ENCODE data around the gene EHD3.

EHD3 gene

DNA sequence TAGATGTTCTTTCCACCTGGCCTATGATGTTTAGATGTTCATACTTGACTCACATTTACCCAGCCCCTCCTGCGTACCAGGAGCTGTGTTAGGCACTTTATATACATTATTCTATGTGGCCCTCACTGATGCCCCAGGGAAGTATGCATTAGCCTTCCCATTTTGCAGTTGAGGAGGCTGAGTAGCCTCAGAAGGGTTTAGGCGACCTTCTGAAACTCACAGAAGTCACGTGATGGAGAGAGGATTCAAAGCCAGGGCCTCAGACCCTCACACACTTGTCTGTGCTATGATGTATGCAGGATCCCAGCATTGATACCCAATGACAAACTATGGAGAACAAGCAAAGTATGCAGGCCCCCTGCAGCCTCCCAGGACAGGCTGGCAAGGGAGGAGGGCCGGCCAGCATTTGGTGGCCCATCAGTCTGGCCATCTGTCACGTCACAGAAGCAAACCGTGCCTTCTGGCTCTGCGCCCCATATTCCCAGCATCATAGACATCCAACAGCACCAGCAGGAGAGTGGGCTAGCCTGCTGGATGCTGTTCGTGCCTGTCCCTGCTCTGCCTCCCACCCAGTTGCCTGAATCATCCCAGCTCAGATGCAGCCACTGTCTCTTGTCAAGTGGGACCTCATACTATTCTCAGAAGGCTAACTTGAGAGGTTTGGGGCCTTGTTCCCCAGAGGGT lies 33.6 kb downstream of the EHD3 start:
- Histone ChIP-seq H3K4me1 (ENCODE audit: insufficient read depth, low read length, severe bottlenecking) (no peaks in the 10 kb centered on the region), H3K79me2 (ENCODE audit: insufficient read depth, low read length) (no peaks in the 10 kb centered on the region), H3K9me3 (ENCODE audit: low read length) (no peaks in the 10 kb centered on the region), H3K4me3 (ENCODE audit: low read depth, low read length, poor library complexity, severe bottlenecking) (no peak overlapping the region), H3K36me3 (ENCODE audit: insufficient read depth, low read length) (no peaks in the 10 kb centered on the region), H3K4me2 (ENCODE audit: low read length) (no peak overlapping the region), H4K20me1 (ENCODE audit: insufficient read depth, low read length) (no peaks in the 10 kb centered on the region), H3F3A (ENCODE audit: insufficient read depth, low read length) (no peaks in the 10 kb centered on the region), H3K27ac (ENCODE audit: low read depth, low read length, poor library complexity, severe bottlenecking) (no peak overlapping the region), H3K9ac (ENCODE audit: low read length) (no peak overlapping the region), H3K9me2 (ENCODE audit: low read depth, low read length) (no peaks in the 10 kb centered on the region), H2AFZ (ENCODE audit: low read length) (no peak overlapping the region), H3K27me3 (ENCODE audit: insufficient read depth, low read length) (0 out of 2 replicates have a peak, but pooled peaks cover 3% of the 10 kb centered on the region)
- TF ChIP-seq EZH2 (IDR thresholded peaks at IDR 0.05; ENCODE audit: borderline replicate concordance, low read length) (no peak), CTCF (IDR thresholded peaks at IDR 0.05; ENCODE audit: low read length) (no peak)

DNA sequence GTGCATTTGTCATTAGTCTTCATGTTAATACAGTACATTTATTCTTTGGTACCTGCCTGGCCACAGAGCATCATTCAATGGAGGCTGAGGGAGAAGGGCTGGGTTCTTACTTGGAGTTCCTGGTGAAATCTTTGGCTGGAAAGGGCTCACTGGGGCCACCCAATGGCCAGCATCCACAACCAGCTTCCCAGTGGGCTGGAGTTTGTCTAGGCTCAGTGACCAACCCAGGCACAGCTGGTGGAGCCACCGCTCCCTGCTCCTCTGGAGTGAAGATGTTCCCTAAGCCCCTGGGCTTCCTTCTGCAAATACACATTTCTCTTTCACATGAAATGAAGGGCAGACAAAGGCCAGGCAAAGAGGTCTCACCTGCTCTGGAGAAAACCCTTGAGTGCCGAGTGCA lies 34.4 kb downstream of the EHD3 start:
- no peak overlapping the region for H3K9ac ChIP-seq (ENCODE audit: low read length)
- H3K27me3 ChIP-seq (ENCODE audit: insufficient read depth, low read length) = 0 out of 2 replicates have a peak, but pooled peaks cover 3% of the 10 kb centered on the region
- no peaks in the 10 kb centered on the region for H3K79me2 ChIP-seq (ENCODE audit: insufficient read depth, low read length)
- no peaks in the 10 kb centered on the region for H3K36me3 ChIP-seq (ENCODE audit: insufficient read depth, low read length)
- H3K4me3 ChIP-seq (ENCODE audit: low read depth, low read length, poor library complexity, severe bottlenecking) = no peak overlapping the region
- H3K27ac ChIP-seq (ENCODE audit: low read depth, low read length, poor library complexity, severe bottlenecking) = no peak overlapping the region
- no peak overlapping the region for H3K4me2 ChIP-seq (ENCODE audit: low read length)
- no peaks in the 10 kb centered on the region for H3F3A ChIP-seq (ENCODE audit: insufficient read depth, low read length)
- TF ChIP-seq CTCF (IDR thresholded peaks at IDR 0.05; ENCODE audit: low read length) = no peak
- TF ChIP-seq EZH2 (IDR thresholded peaks at IDR 0.05; ENCODE audit: borderline replicate concordance, low read length) = no peak
- H4K20me1 ChIP-seq (ENCODE audit: insufficient read depth, low read length) = no peaks in the 10 kb centered on the region
- H3K9me2 ChIP-seq (ENCODE audit: low read depth, low read length) = no peaks in the 10 kb centered on the region
- no peaks in the 10 kb centered on the region for H3K4me1 ChIP-seq (ENCODE audit: insufficient read depth, low read length, severe bottlenecking)
- no peak overlapping the region for H2AFZ ChIP-seq (ENCODE audit: low read length)
- no peaks in the 10 kb centered on the region for H3K9me3 ChIP-seq (ENCODE audit: low read length)

DNA sequence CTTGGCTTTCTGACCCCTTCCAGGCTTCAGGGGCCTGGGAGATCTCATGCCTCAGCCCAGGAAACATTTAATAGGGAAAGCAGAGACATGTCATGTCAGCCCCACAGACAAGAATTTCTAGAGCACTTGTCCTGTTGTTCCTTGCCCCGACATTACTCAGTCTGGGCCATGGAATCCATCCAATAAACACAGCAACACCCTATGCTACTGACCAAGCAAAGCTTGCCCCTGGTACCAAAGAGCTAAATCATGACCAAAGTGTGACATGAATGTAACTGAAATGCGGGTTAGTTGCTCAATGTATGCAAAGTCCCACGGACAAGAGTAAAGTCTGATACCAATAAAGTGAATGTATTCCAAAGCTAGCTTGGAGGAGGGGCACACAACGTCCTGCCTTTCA lies 35.1 kb downstream of the EHD3 start:
- Histone ChIP-seq H3K4me3 (ENCODE audit: low read depth, low read length, poor library complexity, severe bottlenecking) (no peak overlapping the region), H3K9ac (ENCODE audit: low read length) (no peak overlapping the region), H3K4me2 (ENCODE audit: low read length) (no peak overlapping the region), H3K79me2 (ENCODE audit: insufficient read depth, low read length) (no peaks in the 10 kb centered on the region), H3K27ac (ENCODE audit: low read depth, low read length, poor library complexity, severe bottlenecking) (no peak overlapping the region), H3K27me3 (ENCODE audit: insufficient read depth, low read length) (0 out of 2 replicates have a peak, but pooled peaks cover 3% of the 10 kb centered on the region), H3K36me3 (ENCODE audit: insufficient read depth, low read length) (no peaks in the 10 kb centered on the region), H3K9me3 (ENCODE audit: low read length) (no peaks in the 10 kb centered on the region), H4K20me1 (ENCODE audit: insufficient read depth, low read length) (no peaks in the 10 kb centered on the region), H3K9me2 (ENCODE audit: low read depth, low read length) (no peaks in the 10 kb centered on the region), H3F3A (ENCODE audit: insufficient read depth, low read length) (no peaks in the 10 kb centered on the region), H2AFZ (ENCODE audit: low read length) (no peak overlapping the region), H3K4me1 (ENCODE audit: insufficient read depth, low read length, severe bottlenecking) (no peaks in the 10 kb centered on the region)
- TF ChIP-seq EZH2 (IDR thresholded peaks at IDR 0.05; ENCODE audit: borderline replicate concordance, low read length) (no peak), CTCF (IDR thresholded peaks at IDR 0.05; ENCODE audit: low read length) (no peak)

Measured in OCI-LY1 (cell line).